22Rv1 (cell line): Measurements from ENCODE around the gene CFAP157.

Experiments
- H3K27ac ChIP-seq: fragments of 450-650 bp; 2 replicates; pipeline ENCODE4 v1.5.1; 2017
- ZFX ChIP-seq: fragments of 450-650 bp; IDR thresholded peaks from 2 replicates; pipeline ENCODE4 v1.6.1; 2017; ENCODE audit warnings: antibody characterized with exemption, borderline replicate concordance
- TF ChIP-seq, protein P1 (sequence below): fragments of 450-650 bp; IDR thresholded peaks from 2 replicates; pipeline ENCODE4 v1.5.1; 2017; ENCODE audit warnings: mild to moderate bottlenecking

CFAP157 gene

DNA sequence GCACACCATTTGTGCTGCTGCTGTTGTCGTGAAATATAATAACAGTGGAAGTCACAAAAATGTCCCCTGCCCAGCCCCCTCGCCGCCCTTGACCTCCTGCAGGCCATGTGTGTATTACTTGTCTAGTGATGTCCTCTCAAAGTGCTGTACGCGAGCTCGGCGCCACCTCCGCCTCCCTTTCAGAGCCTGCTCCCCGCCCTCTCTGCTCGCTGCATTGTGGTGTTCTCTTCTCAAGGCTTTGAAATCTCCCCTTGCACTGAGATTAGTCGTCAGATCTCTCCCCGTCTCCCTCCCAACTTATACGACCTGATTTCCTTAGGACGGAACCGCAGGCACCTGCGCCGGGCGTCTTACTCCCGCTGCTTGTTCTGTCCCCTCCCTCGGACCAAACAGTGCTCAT lies 14.7 kb upstream of the CFAP157 start:
- no peak overlapping the region for H3K27ac ChIP-seq
- no peak for TF ChIP-seq ZFX
- TF ChIP-seq, protein P1, sequence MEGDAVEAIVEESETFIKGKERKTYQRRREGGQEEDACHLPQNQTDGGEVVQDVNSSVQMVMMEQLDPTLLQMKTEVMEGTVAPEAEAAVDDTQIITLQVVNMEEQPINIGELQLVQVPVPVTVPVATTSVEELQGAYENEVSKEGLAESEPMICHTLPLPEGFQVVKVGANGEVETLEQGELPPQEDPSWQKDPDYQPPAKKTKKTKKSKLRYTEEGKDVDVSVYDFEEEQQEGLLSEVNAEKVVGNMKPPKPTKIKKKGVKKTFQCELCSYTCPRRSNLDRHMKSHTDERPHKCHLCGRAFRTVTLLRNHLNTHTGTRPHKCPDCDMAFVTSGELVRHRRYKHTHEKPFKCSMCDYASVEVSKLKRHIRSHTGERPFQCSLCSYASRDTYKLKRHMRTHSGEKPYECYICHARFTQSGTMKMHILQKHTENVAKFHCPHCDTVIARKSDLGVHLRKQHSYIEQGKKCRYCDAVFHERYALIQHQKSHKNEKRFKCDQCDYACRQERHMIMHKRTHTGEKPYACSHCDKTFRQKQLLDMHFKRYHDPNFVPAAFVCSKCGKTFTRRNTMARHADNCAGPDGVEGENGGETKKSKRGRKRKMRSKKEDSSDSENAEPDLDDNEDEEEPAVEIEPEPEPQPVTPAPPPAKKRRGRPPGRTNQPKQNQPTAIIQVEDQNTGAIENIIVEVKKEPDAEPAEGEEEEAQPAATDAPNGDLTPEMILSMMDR, result no peak

DNA sequence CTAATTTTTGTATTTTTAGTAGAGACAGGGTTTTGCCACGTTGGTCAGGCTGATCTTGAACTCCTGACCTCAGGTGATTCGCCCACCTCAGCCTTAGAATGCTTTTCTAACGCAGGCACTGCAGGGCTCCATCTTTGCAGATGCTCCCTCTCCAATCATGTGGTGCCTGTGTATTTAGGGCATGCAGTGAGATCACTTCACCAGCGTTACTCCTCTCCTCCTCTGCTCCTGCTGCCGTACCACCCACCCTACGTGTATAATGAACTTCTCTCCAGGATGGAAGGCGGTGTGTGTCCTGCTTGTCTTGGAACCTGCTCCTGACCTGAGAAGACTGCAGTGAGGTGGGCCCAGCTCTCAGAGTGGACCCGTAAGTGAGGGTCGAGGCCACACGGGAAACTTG lies 13.6 kb upstream of the CFAP157 start:
- TF ChIP-seq, protein P1, result no peak
- no peak for TF ChIP-seq ZFX

DNA sequence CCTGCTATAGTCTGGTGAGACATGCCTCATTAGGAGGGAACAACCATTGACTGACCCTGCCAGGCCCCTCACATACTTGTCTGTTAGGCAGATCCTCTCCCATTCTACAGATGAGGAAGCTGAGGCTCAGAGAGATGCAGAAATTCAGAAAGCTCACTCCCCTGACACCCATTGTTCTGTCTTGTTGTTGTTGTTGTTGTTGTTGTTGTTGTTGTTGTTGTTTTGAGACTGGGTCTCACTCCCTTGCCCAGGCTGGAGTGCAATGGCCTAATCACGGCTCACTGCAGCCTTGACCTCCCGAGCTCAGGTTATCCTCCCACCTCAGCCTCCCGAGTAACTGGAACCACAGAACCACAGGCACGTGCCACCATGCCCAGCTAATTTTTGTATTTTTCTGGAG lies 13.1 kb upstream of the CFAP157 start:
- H3K27ac ChIP-seq, result no peak overlapping the region
- TF ChIP-seq, protein P1, result no peak
- TF ChIP-seq ZFX, result no peak

More for the DNA sequence above, 13.6 kb upstream of the CFAP157 start:
- H3K27ac ChIP-seq, result no peak overlapping the region

DNA sequence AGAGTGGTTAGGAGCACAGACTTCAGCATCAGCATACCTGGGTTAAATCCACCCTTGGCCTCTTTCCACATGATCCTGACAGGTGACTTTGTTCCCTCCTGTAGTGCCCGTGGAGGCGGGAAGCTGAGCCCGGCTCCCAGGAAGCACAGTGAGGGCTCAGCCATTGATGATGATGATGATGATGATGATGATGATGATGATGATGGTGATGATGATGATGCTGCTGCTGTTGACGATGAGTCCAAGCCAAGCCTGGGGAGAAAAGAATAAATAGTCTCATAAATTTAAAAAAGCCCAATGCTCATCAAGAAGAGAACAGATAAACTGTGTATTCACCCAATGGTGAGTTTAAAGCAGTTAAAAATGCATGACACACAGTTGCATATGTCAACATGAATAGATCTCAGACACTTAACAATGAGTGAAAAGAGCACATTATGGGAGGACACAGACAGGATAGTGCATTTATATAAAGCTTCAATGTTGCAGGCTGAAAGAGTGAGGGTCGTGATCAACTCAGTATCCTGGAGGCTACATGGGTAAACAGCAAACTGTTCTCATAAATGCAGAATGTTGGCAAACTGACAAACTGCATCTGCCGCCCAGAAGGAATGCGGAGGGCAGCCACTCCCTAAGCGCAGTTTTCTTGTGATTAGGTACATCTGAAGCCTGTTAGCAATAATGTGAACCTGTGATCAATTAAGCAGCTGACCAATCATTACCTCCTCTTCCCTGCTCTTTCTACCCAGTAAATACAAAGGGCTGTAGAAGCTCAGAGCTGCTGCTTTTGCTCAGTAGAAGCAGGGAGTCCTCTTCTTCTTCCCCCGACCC lies 11.7 kb upstream of the CFAP157 start:
- TF ChIP-seq, protein P1, result no peak
- no peak for TF ChIP-seq ZFX
- no peak overlapping the region for H3K27ac ChIP-seq

DNA sequence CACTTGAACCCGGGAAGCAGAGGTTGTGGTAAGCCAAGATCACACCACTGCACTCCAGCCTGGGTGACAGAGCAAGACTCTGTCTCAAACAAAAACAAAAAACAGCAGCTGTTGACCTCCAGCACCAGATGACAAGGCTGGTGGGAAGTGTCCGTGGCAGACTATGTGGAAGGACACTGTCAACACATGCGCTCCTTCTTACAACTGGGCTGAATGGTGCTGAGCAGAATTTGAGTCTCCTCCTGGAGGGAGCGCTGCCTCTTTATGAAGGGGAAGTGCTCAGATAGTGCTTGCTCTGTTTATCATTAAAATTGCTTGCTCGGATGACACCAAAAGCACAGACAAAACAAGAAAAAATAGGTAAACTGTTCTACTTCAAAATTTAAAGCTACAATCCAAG lies 9.2 kb upstream of the CFAP157 start:
- no peak overlapping the region for H3K27ac ChIP-seq
- TF ChIP-seq ZFX, result no peak
- TF ChIP-seq, protein P1, result no peak

DNA sequence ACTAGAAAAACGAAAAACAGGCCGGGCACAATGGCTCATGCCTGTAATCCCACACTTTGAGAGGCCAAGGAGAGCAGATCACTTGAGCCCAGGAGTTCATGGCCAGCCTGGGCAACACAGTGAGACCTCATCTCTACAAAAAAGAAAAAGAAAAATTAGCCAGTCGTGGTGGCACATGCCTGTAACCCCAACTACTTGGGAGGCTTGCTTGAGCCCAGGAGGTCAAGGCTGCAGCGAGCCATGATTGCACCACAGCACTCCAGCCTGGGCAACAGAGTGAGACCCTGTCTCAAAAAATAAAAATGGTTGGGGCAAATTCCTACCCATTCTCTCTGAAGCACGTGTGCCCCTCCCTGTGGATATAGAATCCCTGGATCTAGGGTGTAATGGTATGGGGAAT lies 8.4 kb upstream of the CFAP157 start:
- no peak for TF ChIP-seq ZFX
- TF ChIP-seq, protein P1, result no peak

DNA sequence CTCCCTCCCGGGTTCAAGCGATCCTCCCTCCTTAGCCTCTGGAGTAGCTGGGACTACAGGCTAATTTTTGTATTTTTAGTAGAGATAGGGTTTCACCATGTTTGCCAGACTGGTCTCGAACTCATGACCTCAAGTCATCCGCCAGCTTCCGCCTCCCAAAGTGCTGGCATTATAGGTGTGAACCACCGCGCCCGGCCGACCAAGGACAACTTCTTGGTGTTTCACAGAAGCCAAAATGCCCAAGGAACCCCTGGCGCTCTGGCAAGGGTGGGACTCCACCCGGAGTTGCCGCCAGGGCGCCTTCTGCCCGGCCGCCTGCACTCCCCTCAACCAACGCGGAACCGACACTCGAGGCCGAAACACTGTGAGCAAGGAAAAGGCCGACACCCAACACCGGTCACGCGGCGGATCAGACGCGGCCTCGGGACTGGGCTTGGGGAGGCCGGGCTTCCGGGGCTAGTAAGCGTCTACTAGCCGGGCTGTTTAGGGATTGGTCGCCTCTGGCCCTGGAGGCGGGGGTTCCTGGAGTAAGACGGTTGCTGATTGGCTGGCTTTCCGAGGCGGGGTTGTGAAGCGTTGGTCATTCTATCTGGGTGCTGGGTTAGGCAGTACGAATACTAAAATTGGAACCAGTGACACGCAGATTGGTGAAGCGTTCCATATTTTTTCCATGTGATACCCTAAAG lies 7.7 kb upstream of the CFAP157 start:
- H3K27ac ChIP-seq, result peak overlapping the region; percentile 62
- no peak for TF ChIP-seq ZFX
- TF ChIP-seq, protein P1, result no peak

More for the DNA sequence above, 8.4 kb upstream of the CFAP157 start:
- H3K27ac ChIP-seq, result peak overlapping the region; percentile 62; the same call in 1 of the 2 replicates
